Prostate gland (tissue), 2 donors: ENCODE results near the gene FAM120B. TPM values are rescaled to one million over a fixed set of nuclear protein-coding genes. Genes with fewer than 3 reads are reported as not detected.

ENCODE experiments used
- DNase-seq: peaks from one replicate; pipeline ENCODE4 v3.0.0-alpha.2; 2019; ENCODE audit warnings: low spot score
- H3K27ac ChIP-seq, 2 donors: fragments of 200-600 bp; sonication (generic); 2 replicates each; pipeline ENCODE4 v1.5.1; 2017 to 2019
- H3K27me3 ChIP-seq: fragments of 200-600 bp; sonication (generic); replicated peaks from 2 replicates; pipeline ENCODE4 v1.5.1; 2019; ENCODE audit not compliant: insufficient read depth
- H3K36me3 ChIP-seq, 2 donors: fragments of 200-600 bp; sonication (generic); 1 replicate in 1 of 2; 2 replicates in 1 of 2; pipeline versions ENCODE4 v1.5.1 to v1.8.1; 2017 to 2019
- H3K4me1 ChIP-seq: fragments of 200-600 bp; sonication (generic); replicated peaks from 2 replicates; pipeline ENCODE4 v1.5.1; 2019
- H3K4me3 ChIP-seq, 2 donors: fragments of 200-600 bp; sonication (generic); 2 replicates each; pipeline ENCODE4 v1.5.1; 2017 to 2019
- H3K9me3 ChIP-seq: fragments of 200-600 bp; sonication (generic); 2 replicates; pipeline ENCODE4 v1.5.1; 2017
- POLR2A ChIP-seq: fragments of 450-650 bp; IDR thresholded peaks from one replicate; pipeline ENCODE4 v1.6.1; 2016; ENCODE audit warnings: antibody characterized with exemption, mild to moderate bottlenecking
- POLR2AphosphoS5 ChIP-seq: sonication (generic); formaldehyde crosslinking; IDR thresholded peaks from one replicate; pipeline ENCODE4 v1.6.1; 2017; ENCODE audit warnings: antibody characterized with exemption
- WGBS: methylation state at CpG from one replicate; pipeline ENCODE4 v1.1.5; 2018; 5-methylcytosine and 5-hydroxymethylcytosine counted together
- intact Hi-C: fragments of 100-400 bp; cut with DNase I; formaldehyde crosslinking; loops from one replicate; pipeline ENCODE4 v1.14.2; 2022
- total RNA-seq, 2 donors: library from RNA; depleted of rRNA; stranded (reverse); fragments of >200 nt; gene quantifications; one replicate each; pipeline ENCODE4 v1.1.0, GENCODE V29; 2016
- TF ChIP-seq, protein P1 (sequence below), 4 experiments: fragments of 200-600 bp in 2 of 4; fragments of 450-650 bp in 2 of 4; sonication (generic) in 2 of 4; IDR thresholded peaks; 1 replicate in 3 of 4; 2 replicates in 1 of 4; pipeline ENCODE4 v1.5.1; 2016 to 2019; ENCODE audit warnings: antibody characterized with exemption in 4 of 4, mild to moderate bottlenecking in 2 of 4, moderate library complexity in 2 of 4

FAM120B gene
- total RNA-seq, 2 donors from 2014 or later, result 28.8 to 45.0 TPM

DNA sequence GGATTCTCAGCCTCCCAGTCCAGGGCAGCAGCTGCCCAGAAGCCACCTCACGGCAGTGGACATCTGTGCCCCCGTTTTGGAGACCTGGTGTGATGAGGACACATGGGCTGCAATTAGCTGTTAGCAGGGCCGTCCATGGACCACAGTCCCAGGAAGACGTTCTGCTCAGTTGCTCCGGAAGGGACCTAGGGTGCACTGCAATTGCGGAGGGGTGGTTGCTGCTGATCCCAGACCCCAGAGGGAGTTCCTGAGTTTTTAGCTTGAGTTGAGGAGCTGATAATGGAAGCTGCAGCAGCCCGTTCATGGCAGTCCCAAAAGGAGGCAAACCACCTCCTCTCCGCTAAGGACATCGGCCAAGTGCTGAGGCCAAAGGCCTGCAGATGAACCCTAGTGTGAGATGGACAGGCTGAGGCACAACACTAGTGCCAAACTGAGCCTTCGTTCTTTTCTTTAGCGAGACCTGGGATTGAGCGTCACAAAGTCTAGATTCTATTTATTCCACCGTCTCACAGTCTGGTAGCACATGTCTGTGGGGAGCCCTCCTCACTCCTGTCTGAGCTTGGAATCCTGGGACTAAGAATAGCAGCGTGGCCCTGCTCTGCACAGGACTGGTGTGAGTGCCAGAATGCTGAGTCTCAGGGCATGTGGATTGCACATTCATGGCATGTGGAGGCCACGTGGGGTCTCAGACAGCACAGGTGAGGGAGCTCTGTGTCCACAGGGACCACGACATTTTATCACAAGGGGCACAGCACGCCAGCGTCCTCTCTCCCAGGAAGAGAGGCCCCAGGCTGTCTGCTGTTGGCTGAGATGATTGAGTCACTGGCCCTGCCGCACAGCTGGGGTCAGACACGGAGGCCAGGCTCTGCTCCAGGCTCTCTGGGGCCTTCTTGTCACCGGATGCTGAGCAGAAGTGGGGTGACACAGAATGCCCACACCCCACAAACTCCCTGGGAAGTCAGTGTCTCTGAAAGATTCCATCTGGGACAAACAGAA, 133.1 kb downstream of the FAM120B start:
- Histone ChIP-seq H3K36me3 (no peaks in the 10 kb centered on the region), H3K9me3 (no peaks in the 10 kb centered on the region), H3K4me1 (no peaks in the 10 kb centered on the region), H3K27ac (no peak overlapping the region), H3K4me3 (no peak overlapping the region), H3K27me3 (no peaks in the 10 kb centered on the region)
- intact Hi-C loops, result no loop called here
- TF ChIP-seq POLR2AphosphoS5, result no peak
- no peak for TF ChIP-seq POLR2A
- TF ChIP-seq, protein P1, sequence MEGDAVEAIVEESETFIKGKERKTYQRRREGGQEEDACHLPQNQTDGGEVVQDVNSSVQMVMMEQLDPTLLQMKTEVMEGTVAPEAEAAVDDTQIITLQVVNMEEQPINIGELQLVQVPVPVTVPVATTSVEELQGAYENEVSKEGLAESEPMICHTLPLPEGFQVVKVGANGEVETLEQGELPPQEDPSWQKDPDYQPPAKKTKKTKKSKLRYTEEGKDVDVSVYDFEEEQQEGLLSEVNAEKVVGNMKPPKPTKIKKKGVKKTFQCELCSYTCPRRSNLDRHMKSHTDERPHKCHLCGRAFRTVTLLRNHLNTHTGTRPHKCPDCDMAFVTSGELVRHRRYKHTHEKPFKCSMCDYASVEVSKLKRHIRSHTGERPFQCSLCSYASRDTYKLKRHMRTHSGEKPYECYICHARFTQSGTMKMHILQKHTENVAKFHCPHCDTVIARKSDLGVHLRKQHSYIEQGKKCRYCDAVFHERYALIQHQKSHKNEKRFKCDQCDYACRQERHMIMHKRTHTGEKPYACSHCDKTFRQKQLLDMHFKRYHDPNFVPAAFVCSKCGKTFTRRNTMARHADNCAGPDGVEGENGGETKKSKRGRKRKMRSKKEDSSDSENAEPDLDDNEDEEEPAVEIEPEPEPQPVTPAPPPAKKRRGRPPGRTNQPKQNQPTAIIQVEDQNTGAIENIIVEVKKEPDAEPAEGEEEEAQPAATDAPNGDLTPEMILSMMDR (IDR thresholded peaks at IDR 0.05), result no peak
- WGBS, result 87% methylated on average over 21 of the region's 21 CpGs
- DNase-seq, result no peak

DNA sequence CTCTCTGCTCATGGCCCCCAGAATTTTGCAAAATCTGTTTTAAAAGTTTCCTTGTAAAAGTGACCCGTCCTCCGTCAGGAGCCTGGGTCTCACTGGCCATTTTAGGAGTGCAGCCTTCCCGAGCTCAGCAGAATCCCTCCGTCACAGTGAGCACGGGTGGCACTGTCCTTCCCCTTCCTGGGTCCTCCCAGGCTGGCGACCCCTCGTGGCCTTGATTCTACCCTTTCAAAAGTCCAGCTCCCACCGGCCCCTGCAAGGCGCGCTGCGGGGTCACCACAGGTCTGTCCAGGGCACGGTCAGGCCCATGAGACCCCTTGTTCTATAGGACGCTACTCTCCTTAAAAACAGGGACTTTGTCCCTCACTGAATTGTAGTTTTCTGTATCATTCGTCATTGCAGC, 133.9 kb downstream of the FAM120B start:
- no peak overlapping the region for H3K27ac ChIP-seq
- no peaks in the 10 kb centered on the region for H3K9me3 ChIP-seq
- no peaks in the 10 kb centered on the region for H3K27me3 ChIP-seq
- no peaks in the 10 kb centered on the region for H3K36me3 ChIP-seq
- intact Hi-C loops, result no loop called here
- DNase-seq, result no peak
- TF ChIP-seq POLR2AphosphoS5 (no peak), POLR2A (no peak)
- TF ChIP-seq, protein P1 (IDR thresholded peaks at IDR 0.05), result no peak
- no peaks in the 10 kb centered on the region for H3K4me1 ChIP-seq
- WGBS, result 92% methylated on average over 14 of the region's 14 CpGs
- H3K4me3 ChIP-seq, result no peak overlapping the region

DNA sequence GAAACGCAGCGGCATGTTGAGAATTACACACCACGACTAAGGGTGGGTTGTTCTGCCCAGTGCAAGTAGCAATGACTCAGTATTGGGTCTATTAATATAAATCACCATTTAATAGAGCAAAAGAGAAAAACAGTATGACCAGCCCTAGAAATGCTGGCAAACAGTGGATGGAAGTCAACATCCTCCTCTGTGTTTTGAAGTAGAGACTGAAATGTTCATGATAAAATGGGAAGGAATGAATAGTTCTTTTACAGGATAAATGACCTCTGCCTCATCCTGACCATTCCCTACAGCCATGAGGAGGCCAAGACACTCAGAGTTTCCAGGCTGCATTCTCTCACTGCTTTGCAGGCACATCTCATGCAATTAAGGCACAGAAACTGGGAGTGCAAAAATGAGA, 134.8 kb downstream of the FAM120B start:
- WGBS, result 40% methylated on average over 3 of the region's 3 CpGs
- Histone ChIP-seq H3K4me3 (no peak overlapping the region), H3K27me3 (no peaks in the 10 kb centered on the region), H3K36me3 (no peaks in the 10 kb centered on the region), H3K27ac (no peak overlapping the region), H3K9me3 (no peaks in the 10 kb centered on the region), H3K4me1 (no peaks in the 10 kb centered on the region)
- no peak for DNase-seq
- peak; percentile 7 for TF ChIP-seq POLR2AphosphoS5
- TF ChIP-seq, protein P1 (IDR thresholded peaks at IDR 0.05), result no peak
- intact Hi-C loops, result no loop called here

DNA sequence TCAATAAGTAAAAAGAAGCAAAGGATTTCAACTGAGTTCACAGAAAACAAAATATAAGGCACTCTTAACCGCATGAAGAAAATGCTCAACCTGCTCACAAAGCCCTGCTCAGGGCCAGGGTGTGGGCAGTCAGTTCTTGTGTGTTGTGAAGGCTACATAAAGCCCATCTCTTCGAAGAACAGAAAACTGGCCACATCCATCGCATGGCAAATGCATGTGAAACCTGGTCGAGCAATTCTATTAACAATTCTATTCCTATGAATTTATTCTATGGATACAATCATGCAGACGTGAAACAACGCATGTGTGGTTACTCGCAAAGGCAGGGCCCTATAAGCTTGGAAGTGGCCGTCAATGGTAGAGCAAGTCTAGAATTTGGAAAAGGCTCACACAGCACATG, 136.0 kb downstream of the FAM120B start:
- 98% methylated on average over 8 of the region's 8 CpGs for WGBS
- H3K27ac ChIP-seq, result no peak overlapping the region

More for the DNA sequence above, 136.0 kb downstream of the FAM120B start:
- no peak for DNase-seq
- Histone ChIP-seq H3K4me1 (no peaks in the 10 kb centered on the region), H3K27me3 (no peaks in the 10 kb centered on the region), H3K9me3 (no peaks in the 10 kb centered on the region), H3K36me3 (no peaks in the 10 kb centered on the region), H3K4me3 (no peak overlapping the region)
- TF ChIP-seq, protein P1 (IDR thresholded peaks at IDR 0.05), result no peak
- TF ChIP-seq POLR2A (no peak), POLR2AphosphoS5 (no peak)
- intact Hi-C loops, result no loop called here
